Measurements from ENCODE around the gene DECR2.

DECR2 gene

GRCh38 chr16:450785-451512 is 49.3 kb downstream of the DECR2 start:
- DNase-seq: no peak

- no peak for DNase-seq
These were observed 52.8 kb downstream of the DECR2 start for GRCh38 chr16:454397-454940.

GRCh38 chr16:455453-455852 is 53.8 kb downstream of the DECR2 start:
- DNase-seq: no peak

- no peak for DNase-seq
These were observed 55.3 kb downstream of the DECR2 start for GRCh38 chr16:456891-457483.

- DNase-seq: no peak
These were observed 56.2 kb downstream of the DECR2 start for GRCh38 chr16:457732-458400.

GRCh38 chr16:459761-460160 is 58.1 kb downstream of the DECR2 start:
- DNase-seq: no peak

GRCh38 chr16:460787-461186 is 59.1 kb downstream of the DECR2 start:
- DNase-seq: no peak

Measured in CD4-positive, alpha-beta T cell treated with Interleukin-1 beta for 1 hour (primary cell).